C4-2B (cell line): ENCODE data around the gene POU5F1.

Source experiments
- CTCF ChIP-seq: fragments of 450-650 bp; conservative IDR thresholded peaks from 2 replicates; pipeline ENCODE4 v1.5.1; 2017; ENCODE audit warnings: mild to moderate bottlenecking
- ZFX ChIP-seq: fragments of 450-650 bp; IDR thresholded peaks from 2 replicates; pipeline ENCODE4 v1.6.1; 2017

GRCh38 chr6:31173406-31173805 is 2.9 kb upstream of the POU5F1 start:
- TF ChIP-seq CTCF (no peak), ZFX (no peak)
